Measurements from ENCODE around the gene MYH14. TPM values are rescaled to one million over a fixed set of nuclear protein-coding genes. Genes with fewer than 3 reads are reported as not detected.

MYH14 gene
- polyA plus RNA-seq (ENCODE audit: insufficient read length): 53.2 TPM

DNA sequence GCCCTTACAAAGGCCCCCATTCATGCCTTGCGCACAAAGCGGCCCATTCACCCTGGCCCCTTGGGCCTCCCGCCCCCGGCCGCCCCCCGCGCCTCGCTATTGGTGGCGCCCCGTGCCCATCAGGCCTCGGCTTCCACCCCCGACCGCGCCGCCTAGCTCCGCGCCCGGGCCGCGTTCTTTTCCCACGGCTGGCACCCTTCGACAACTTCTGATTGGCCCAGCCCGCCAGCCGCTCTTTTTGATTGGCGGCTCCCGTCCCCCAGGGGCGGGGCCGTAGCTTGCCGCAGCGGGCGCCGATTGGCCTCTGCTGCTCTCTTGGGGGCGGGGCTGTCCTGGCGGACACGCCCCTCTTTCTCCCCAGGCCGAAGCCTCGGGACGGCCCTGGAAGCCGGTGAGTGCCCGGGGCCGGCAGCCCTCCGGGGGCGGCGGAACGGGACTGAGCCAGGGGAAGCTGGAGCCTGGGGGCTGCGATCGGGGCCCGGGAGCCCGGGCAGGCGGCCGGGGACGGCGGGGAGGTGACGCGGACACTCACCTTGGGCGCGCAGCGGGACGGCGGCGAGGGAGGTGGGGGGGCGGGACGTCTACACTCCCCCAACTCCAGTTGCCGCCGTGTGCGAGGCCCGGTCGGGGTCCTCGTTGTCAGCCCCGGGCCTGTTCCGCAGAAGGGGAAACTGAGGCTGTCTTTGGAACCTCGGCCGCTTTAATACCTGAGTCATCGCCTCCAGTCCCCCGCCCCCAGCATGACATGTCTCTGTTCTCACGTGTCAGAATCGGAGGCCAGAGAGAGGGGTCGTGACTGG lies at the start of gene MYH14:
TSS of gene MYH14 (plus strand) at position 342 of the 800 bp plus-strand sequence. CDS start 6,744 bp downstream, outside the sequence.
- no peak for DNase-seq (ENCODE audit: low read depth)

DNA sequence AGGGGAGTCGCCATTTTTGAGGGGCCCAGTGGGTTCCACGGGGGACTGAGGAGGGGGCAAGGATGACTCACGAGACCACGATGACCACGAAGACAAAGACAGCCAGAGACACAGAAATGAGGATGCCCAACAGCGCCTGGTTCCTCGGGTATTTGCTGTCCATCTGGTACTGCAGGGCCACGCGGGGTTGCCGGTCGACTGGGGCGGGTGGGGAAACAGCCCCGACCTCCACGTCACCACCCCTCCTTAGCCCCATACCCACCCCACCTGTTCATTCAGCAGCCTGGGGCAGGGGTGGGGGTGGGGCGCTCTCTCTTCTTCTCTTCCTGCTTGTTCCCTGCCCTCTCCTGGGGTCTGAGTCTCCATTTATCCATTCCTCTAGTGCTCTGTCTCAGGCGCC lies 48.9 kb upstream of the MYH14 start:
- DNase-seq (ENCODE audit: low read depth): no peak

DNA sequence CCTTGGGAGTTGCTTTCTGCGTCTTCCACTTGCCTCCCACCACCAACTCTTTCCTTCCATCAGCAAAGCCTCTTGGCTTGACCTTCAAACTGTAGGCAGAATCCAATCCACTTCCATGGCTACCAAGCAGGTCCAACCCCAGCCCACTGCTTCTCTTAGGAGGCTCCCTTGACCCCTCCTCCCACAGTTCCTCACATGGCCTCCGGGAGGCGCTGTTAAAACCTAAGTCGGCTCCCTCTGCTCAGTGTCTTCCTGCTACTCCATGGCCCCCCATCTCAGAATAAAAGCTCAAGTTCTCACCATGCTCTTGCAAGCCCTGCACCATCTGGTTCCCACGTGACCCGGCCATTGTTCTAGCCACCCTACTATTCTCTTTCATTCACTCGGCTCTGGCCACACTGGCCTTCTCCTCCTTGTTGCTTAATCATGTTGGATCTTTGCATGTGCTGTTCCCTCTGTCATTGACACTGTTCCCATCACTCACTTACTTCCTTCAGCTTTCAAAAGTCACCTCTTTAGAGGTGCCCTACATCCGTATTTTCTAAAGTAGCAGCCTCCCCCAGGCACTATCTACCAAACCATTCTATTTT lies 47.8 kb upstream of the MYH14 start:
- DNase-seq (ENCODE audit: low read depth): no peak

DNA sequence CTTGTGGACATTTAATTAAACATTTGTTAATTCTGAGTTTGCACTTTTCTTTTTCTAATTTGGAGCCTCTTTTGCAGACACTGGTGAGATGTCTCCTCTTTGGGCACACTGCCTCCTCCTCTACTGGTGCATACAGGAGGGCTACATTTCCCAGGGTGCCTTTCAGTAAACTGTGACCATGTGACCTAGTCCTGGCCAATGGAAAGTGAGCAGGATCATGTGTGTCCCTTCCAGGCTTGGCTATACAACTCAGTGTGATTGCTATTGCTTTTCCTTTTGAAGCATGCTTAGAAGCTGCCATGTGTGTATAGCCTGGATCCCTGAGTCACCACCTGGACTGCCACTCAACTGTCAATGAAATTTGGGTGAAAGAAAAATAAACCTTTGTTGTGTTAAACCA lies 44.8 kb upstream of the MYH14 start:
- no peak for DNase-seq (ENCODE audit: low read depth)

DNA sequence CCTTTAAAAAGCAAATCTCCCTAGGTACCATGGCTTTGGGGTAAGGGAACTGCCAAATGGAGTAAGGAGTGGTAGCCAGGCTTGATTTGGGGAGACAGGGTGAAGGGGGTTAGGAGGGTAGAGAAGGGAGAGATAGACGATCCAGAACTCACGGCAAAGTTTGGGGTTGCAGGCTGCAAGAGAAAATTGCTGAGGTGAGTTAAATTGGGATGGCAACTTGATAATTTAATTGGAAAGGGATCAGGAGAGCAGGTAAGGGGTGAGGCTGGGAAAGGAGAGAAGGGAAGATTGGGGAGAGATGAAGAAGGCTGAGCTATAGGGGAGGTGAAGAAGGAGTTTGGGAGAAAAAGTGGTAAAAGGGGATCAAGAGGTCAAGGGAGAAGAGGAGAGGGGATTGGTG lies 44.3 kb upstream of the MYH14 start:
- DNase-seq (ENCODE audit: low read depth): no peak

DNA sequence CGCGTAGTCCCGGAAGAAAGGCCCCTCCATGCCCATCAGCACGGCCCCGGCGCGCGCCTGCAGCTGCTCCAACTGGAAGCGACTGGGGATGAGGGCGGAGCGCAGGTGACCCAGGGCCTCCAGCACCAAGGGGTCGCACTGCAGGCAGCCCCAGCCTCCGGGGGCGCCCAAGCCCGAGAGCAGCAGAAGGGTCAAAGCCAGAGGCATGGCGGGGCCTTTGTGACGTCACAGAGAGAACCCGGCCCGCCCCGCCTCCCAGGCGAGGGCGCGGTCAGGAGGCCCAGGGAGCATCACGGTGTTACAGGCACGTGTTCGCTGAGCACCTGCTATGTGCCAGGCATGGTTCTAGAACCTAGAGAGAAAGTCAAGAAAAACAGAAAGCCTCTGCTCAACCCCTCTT lies 40.4 kb upstream of the MYH14 start, which contains the start of gene IZUMO2:
TSS of gene IZUMO2 (minus strand) at position 294 of the 400 bp plus-strand sequence. CDS start at position 207, 87 bp downstream.
- DNase-seq (ENCODE audit: low read depth): no peak

DNA sequence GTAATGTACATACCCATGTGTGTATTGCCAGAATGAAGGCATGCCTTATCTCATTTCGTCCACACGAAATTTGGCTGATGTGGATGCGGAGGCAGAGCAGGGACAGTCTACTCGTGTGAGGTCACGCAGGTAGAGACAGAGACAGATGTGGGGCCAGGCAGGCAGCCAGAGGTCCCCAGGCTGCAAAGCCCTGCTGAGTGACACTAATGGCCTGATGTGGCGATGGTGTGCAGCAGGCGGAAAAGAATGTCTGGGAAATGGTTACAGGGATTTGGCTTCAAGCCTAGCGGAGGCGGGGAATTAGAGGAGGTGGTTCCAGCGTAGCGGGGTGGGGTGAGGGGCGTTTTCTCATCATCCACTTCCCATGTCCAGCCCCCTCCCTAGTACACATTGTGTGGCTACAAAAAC lies 36.1 kb upstream of the MYH14 start:
- no peak for DNase-seq (ENCODE audit: low read depth)

DNA sequence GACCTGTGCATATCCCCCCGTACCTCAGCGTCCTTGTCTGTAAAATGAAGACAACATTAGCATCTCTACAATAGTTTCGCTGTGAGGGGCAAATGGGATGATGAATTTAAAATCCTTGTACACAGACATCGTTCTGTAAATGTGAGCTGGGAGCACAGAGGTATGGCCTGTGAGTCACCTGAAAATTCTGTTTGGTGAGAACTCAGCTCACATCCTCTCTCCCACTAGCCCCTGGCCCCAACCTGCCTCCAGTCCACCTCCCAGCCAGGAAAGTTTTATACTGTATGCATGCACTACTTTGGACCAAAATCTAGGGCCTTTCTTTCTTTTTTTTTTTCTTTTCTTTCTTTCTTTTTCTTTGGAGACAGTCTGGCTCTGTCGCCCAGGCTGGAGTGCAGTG lies 31.7 kb upstream of the MYH14 start:
- no peak for DNase-seq (ENCODE audit: low read depth)

DNA sequence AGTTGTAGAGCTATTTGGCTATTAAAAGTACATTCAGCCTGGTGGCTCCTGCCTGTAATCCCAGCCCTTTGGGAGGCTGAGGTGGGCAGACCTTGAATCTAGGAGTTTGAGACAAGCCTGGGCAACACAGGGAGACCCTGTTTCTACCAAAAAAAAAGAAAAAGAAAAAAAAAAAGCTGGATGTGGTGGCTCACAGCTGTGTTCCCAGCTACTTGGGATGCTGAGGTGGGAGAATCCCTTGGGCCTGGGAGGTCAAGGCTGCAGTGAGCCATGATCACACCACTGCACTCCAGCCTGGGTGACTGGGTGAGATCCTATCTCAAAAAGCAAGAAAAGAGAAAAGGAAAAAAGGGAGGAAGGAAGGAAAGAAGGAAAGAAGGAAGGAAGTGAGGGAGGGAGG lies 30.7 kb upstream of the MYH14 start:
- no peak for DNase-seq (ENCODE audit: low read depth)

DNA sequence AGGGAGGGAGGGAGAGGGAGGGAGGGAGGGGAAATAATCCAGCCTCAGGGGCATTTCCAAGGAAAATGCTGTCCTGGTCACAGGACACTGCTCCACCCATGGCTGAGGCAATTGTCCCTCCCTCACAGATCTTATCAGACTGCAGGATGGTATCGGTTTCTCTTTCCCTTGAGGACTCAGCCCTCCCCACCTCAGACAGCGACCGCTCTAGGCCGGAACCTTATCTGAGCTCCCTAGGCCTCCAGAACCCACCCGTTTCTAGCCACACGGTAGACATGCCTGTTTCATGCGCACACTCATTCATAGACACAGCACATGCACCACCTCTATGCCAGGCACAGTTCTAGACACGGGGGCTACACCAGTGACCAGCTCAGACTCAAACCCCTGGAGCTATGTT lies 30.3 kb upstream of the MYH14 start:
- no peak for DNase-seq (ENCODE audit: low read depth)

DNA sequence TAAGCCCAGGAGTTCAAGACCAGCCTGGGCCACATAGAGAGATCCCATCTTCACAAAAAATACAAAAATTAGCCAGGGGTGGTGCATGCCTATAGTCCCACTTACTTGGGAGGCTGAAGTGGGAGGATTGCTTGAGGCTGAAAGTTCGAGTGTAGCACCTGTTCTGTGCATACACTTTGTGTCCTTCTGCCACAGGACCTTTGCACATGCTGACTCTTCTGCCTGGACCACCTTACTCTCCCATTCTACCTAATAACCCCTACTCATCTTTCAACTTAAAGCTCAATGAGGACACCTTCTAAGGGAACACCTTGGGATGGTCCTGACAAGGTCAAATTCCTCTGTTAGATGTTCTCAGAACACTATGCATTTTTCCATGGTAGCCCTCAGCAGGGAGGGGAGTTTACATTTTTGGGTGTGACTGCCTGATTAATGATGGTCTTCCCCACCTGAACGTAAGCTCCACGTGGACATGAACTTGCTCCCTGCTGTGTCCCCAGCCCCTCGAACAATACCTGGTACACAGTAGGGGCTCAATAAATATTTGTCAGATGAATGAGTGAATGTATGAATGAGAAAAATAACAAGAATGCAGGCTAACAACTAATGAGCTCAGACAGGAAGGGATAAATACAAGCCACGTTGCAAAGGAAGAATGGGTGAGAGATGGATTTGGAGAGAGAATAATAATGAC lies 29.2 kb upstream of the MYH14 start:
- DNase-seq (ENCODE audit: low read depth): no peak

DNA sequence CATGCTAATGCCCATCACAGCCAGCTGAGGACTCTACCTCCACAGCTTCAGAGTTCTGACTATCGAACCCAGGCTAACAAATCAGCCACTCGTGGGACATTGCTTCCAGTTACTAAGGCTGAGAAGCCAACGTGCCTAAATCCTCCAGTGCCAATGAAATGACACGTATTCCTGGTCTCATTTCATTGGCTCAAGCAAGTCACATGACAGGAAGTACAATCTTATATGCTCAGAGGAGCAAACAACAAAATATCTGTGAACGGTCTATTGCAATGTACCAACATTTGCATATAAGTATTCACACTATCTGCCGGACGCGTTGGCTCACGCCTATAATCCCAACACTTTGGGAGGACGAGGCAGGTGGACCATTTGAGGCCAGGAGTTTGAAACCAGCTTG lies 27.5 kb upstream of the MYH14 start:
- no peak for DNase-seq (ENCODE audit: low read depth)

DNA sequence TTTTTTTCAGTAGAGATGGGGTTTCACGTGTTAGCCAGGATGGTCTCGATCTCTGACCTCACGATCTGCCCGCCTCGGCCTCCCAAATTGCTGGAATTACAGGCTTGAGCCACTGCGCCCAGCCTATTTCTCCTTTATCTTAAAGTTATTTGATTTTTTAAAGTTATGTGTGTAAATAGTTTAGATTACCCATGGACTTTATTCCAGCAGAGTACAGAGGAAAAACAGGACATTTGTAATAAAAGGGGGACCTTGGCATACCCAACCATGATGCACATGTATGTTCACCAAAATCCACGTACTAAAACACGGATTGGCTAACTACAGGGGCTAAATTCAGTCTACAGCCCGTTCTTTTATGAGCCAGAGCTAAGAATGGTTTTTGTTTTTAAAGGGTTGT lies 26.6 kb upstream of the MYH14 start:
- DNase-seq (ENCODE audit: low read depth): no peak

DNA sequence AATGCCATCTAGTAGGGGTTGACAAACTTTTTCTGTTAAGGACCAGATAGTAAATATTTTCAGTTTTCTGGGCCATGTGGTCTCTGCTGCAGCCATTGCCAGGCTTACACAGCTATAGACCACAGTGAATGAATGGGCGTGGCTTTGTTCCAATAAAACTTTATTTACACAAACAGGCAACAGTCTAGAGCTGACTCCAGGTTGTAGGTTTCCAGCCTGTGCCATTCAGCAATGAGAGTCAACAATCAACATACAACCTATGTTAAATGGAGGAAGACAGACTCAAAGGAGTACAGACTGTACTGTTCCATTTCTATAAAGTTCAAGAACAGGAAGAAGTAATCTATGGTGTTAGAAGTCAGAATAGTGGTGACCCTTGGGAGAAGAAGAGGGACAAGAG lies 25.1 kb upstream of the MYH14 start:
- DNase-seq (ENCODE audit: low read depth): no peak

DNA sequence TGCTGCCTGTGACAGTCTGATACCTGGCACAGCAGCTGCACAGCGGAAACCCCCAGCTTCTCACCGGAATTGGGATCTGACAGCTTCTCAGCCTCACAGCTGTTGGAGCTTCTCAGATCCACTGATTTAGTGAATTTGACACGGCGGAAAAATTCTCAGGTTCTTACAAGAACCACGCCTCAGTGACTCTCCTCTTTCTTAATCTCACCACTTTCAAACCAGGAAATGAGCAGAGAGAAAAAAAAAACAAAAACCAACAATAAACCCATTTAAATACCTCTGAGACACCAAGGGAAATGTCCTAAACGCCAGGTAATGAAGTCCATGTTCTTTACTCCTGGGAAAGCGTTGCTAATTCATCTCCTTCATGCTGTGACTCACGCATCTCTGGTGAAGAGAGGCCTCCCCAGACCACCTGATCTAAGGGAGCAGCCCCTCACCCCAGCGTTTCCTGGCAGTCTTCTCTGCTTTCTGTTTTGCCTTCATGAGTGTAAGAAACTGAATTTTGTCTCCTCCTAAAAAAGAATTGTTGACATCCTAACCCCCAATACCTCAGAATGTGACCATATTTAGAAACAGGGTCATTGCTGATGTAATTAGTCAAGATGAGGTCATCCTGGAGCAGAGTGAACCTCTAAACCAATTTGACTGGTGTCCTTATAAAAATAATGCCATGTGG lies 24.4 kb upstream of the MYH14 start:
- no peak for DNase-seq (ENCODE audit: low read depth)

DNA sequence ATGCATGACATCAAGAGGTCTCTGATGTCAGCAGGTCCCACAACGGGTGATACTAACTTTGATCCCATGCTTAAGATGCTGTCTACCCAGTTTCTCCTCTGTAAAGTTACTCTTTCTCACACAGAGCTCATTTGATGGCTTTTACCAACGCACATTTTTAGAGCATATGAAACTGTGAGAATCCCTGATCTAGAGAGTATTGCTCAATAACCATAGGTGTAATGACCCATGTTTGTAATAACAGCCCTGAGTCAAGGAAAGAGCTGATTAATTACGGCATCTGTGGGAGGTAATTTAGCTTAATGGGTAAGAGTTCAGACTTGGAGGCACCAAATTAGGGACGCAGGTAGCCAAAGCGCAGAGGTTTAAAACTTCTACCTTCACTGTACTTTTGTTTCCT lies 22.3 kb upstream of the MYH14 start:
- DNase-seq (ENCODE audit: low read depth): no peak

DNA sequence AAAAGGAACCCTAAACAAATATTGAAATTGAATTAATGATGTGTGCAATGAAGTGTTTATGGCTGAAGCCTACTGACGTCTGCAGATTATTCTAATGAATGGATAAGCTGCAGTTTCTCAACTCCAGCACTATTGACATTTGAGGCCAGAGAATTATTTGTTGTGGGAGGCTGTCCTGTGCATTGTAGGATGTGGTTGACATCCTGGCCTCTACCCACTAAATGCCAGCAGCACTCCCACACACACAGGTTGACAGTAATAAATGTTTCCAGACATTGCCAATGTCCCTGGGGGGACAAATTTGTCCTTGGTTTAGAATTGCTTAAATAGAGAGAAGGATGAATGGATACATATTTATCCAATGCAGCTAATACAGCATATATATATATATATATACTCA lies 19.2 kb upstream of the MYH14 start:
- DNase-seq (ENCODE audit: low read depth): no peak

DNA sequence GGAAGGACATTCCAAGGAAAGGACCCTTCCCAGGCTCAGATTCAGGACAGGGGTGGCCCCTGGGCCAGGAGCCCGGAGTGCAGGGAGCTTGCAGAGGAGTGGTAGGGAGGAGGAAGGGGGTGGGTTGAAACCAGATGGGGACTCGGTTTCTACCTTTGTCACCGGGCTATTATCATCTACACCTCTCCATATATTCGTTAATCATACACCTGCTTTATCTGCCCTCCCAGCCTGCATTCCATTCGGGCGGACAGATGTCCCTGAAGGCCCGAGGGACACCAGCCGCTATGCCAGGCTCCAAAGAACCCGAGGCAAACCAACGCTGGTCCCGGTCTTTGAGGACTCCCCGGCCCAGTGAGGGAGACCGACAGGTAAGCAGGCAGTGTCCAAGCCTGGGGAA lies 15.5 kb upstream of the MYH14 start:
- no peak for DNase-seq (ENCODE audit: low read depth)

DNA sequence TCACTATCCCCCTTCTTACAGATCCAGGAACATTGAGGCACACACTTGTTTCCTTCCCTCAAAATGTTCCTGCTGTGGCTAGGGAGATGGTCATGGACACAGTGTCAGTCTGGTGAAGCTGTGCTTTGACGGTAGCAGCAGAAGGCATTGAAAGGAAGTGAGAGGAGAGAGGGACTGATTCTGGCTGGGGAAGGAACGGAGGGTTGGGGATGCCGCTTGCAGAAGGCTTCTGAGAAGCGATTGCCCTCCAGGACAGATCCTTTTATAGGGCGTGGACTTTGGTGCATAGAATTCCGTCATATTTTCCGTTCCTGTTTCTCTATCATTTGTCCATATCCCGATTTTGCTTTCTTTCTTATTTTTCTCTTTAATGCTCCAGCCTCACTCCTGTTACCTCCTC lies 14.1 kb upstream of the MYH14 start:
- DNase-seq (ENCODE audit: low read depth): no peak

DNA sequence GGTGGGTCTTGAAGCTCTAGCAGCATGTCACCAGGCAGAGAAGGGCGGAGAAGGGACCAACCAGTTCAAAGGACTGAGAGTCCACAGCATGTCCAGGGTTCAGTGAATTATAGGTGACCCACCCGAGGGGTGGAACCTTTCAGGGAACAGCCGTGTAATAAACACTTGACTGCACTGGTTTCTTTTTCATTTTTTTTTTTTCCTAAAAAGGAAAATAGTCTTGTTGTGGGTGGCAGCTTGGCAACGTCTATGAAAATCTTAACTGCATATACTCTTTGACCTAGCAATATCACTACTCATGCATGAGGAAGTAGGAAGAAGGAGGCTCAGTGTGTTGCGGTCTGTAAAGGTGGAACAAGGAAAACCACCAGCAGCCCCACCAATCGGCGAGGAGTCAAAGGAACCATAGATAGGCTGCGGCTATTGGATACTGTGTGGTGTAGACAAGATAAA lies 13.0 kb upstream of the MYH14 start:
- no peak for DNase-seq (ENCODE audit: low read depth)

DNA sequence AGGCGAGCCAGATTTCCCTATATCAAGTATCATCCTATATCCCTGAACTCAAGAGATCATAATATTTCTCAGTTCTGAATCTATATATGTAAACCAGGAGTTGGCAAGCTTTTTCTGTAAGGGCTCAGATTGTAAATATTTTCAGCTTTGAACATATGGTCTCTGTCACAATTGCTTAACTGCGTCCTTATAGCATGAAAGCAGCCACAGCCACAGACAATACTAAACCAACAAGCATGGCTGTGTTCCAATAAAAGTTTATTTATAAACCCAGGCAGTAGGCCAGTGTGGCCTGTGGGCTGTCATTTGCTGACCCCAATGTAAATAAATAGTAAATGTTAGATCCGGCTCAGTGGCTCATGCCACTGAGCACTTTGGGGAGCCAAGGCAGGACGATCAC lies 12.2 kb upstream of the MYH14 start:
- no peak for DNase-seq (ENCODE audit: low read depth)
